Stimulated activated naive CD4-positive, alpha-beta T cell (primary cell): Measurements from ENCODE around the gene MRPS27.
A peak's percentile ranks its signal among the peaks of the same experiment; 100 is the strongest.
"Not testable (repeated sequence)": the region's sequence is repeated elsewhere in the genome, so short reads cannot be mapped to it uniquely, and the experiment has no call there.

Source experiments
- DNase-seq, 6 experiments: peaks; one replicate each; lab custom pipeline; 2025; lab: John Stamatoyannopoulos, UW

The MRPS27 gene

GRCh38 chr5:72325566-72326305 lies 5.7 kb upstream of the MRPS27 start:
- no peak for DNase-seq

- DNase-seq = no peak
Measured at GRCh38 chr5:72324189-72324825, 4.3 kb upstream of the MRPS27 start.

GRCh38 chr5:72319435-72319975 lies 535 bp downstream of the MRPS27 start:
- not testable (repeated sequence) for DNase-seq

GRCh38 chr5:72314571-72315172 lies 5.4 kb downstream of the MRPS27 start:
- no peak for DNase-seq

GRCh38 chr5:72313141-72313540 lies 6.9 kb downstream of the MRPS27 start:
- no peak for DNase-seq

- DNase-seq = no peak
Measured at GRCh38 chr5:72308853-72309191, 11.2 kb downstream of the MRPS27 start.

GRCh38 chr5:72307968-72308852 lies 11.8 kb downstream of the MRPS27 start:
- peak; percentile 91 to 95 (median 92) for DNase-seq

GRCh38 chr5:72307573-72307967 lies 12.5 kb downstream of the MRPS27 start:
- DNase-seq = no peak

- no peak for DNase-seq
Measured at GRCh38 chr5:72305194-72306142, 14.6 kb downstream of the MRPS27 start.

GRCh38 chr5:72302171-72302570 lies 17.9 kb downstream of the MRPS27 start:
- no peak for DNase-seq

GRCh38 chr5:72301557-72301956 lies 18.5 kb downstream of the MRPS27 start:
- DNase-seq = no peak

- no peak for DNase-seq
Measured at GRCh38 chr5:72300590-72301339, 19.3 kb downstream of the MRPS27 start.

- DNase-seq = no peak
Measured at GRCh38 chr5:72298711-72299110, 21.3 kb downstream of the MRPS27 start.

- DNase-seq = not testable (repeated sequence)
Measured at GRCh38 chr5:72298136-72298535, 21.9 kb downstream of the MRPS27 start.

GRCh38 chr5:72296256-72296655 lies 23.8 kb downstream of the MRPS27 start:
- no peak for DNase-seq

GRCh38 chr5:72295539-72295938 lies 24.5 kb downstream of the MRPS27 start:
- DNase-seq = no peak

GRCh38 chr5:72294473-72294872 lies 25.6 kb downstream of the MRPS27 start:
- DNase-seq = no peak

GRCh38 chr5:72293495-72294055 lies 26.5 kb downstream of the MRPS27 start:
- no peak for DNase-seq

GRCh38 chr5:72292411-72292810 lies 27.6 kb downstream of the MRPS27 start:
- DNase-seq = no peak

- DNase-seq = no peak
Measured at GRCh38 chr5:72291601-72292000, 28.4 kb downstream of the MRPS27 start.
